Measurements from ENCODE around the gene SLC1A3. TPM values are rescaled to one million over a fixed set of nuclear protein-coding genes. Genes with fewer than 3 reads are reported as not detected.

Gene SLC1A3
- total RNA-seq, 1 experiment from 2014 or later = 18.6 TPM

GRCh38 chr5:36600917-36601527, 5.4 kb upstream of the SLC1A3 start:
- Histone ChIP-seq H3K4ac (ENCODE audit: low read depth, low read length) (no peak overlapping the region), H2BK5ac (ENCODE audit: insufficient read length, low read length) (no peak overlapping the region), H3K27me3 (ENCODE audit: insufficient read depth, low read length) (no peaks in the 10 kb centered on the region), H4K5ac (ENCODE audit: insufficient read length, low read depth, low read length) (no peak overlapping the region), H2BK12ac (ENCODE audit: insufficient read length, low read depth, low read length) (no peak overlapping the region), H3K27ac (ENCODE audit: insufficient read length, low read depth, low read length) (no peak overlapping the region), H2AK5ac (ENCODE audit: insufficient read length, low read length) (no peak overlapping the region), H3K18ac (ENCODE audit: insufficient read length, low read depth, low read length) (no peak overlapping the region), H3K23ac (ENCODE audit: insufficient read length, low read depth, low read length) (no peak overlapping the region), H4K8ac (replicated peaks; ENCODE audit: insufficient read length, low read depth, low read length) (no peak overlapping the region), H2BK15ac (ENCODE audit: low read depth, low read length) (no peak overlapping the region), H3K79me2 (ENCODE audit: insufficient read depth, low read length) (no peaks in the 10 kb centered on the region), H4K20me1 (ENCODE audit: control insufficient read depth, insufficient read depth, insufficient read length) (no peaks in the 10 kb centered on the region), H4K91ac (ENCODE audit: insufficient read length, low read depth, low read length) (no peak overlapping the region), H3K9ac (ENCODE audit: extremely low read depth, insufficient read length, low read length) (no peak overlapping the region), H3K56ac (ENCODE audit: insufficient read length, low read depth, low read length) (no peak overlapping the region), H3K4me2 (ENCODE audit: insufficient read depth, insufficient read length, low read length) (no peak overlapping the region), H3K9me3 (ENCODE audit: control insufficient read depth, low read depth, low read length) (no peaks in the 10 kb centered on the region), H3K23me2 (ENCODE audit: insufficient read length, low read depth, low read length, poor library complexity, severe bottlenecking) (no peaks in the 10 kb centered on the region), H3T11ph (ENCODE audit: low read length) (no peak overlapping the region), H2BK120ac (ENCODE audit: low read depth, low read length, poor library complexity, severe bottlenecking) (no peak overlapping the region), H3K14ac (ENCODE audit: insufficient read depth, low read length) (no peak overlapping the region), H2AFZ (ENCODE audit: low read length) (no peak overlapping the region), H3K4me1 (ENCODE audit: insufficient read depth, low read length) (peaks cover 5% of the 10 kb centered on the region; the same call in 1 of the 2 replicates), H3K79me1 (ENCODE audit: insufficient read depth, low read depth, low read length, poor library complexity, severe bottlenecking) (no peaks in the 10 kb centered on the region), H2BK20ac (ENCODE audit: low read depth, low read length, poor library complexity, severe bottlenecking) (no peak overlapping the region)
- TF ChIP-seq CTCF (conservative IDR thresholded peaks at IDR 0.05) = no peak
- WGBS (ENCODE audit: extremely low coverage, insufficient read length, low lambda C conversion rate) = no CpG with 5 or more reads among the region's 6 CpGs
- H3K27ac Mint-ChIP-seq = no peak overlapping the region
- peaks cover 0 to 3% of the 10 kb centered on the region in 2 experiments; a peak in 2 of 5 replicates for H3K9me3 Mint-ChIP-seq
- H3K4me1 Mint-ChIP-seq = peaks cover 44 to 57% of the 10 kb centered on the region in 2 experiments
- H3K27me3 Mint-ChIP-seq (ENCODE audit: low read depth) = peaks cover 3% of the 10 kb centered on the region; the same call in 1 of the 2 replicates
- no peak for DNase-seq
- H3K36me3 Mint-ChIP-seq (ENCODE audit: insufficient read depth in 1 of 3, low read depth in 3 of 3) = peaks cover 0 to 5% (median 0%) of the 10 kb centered on the region in 3 experiments; a peak in 2 of 7 replicates
- no peak overlapping the region for H3K4me3 Mint-ChIP-seq

Data from H9 (cell line).